ENCODE data around the gene RGCC. TPM values are rescaled to one million over a fixed set of nuclear protein-coding genes. Genes with fewer than 3 reads are reported as not detected.

The RGCC gene
- polyA plus RNA-seq, 5 donors: 91.4 to 181 (median 127) TPM

DNA sequence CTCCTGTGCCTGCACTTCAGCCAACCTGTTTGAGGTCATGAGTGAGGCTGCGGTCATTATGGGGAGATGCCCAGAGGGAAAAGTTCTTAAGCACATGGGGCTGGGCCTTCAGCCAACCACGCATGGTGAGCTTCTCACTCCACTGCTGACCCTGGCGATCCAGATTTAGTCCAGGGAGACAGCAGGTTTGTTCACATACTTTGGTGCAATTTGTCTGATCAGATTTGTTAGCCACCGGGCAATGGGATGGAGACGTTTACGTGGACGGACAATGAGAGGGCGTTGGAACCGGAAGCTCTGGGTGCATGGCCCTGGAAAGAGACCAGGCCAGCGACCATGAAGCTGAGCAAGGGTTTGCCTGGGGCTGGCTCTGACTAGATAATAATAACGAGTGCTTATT lies 56.2 kb downstream of the RGCC start:
- DNase-seq: no peak

DNA sequence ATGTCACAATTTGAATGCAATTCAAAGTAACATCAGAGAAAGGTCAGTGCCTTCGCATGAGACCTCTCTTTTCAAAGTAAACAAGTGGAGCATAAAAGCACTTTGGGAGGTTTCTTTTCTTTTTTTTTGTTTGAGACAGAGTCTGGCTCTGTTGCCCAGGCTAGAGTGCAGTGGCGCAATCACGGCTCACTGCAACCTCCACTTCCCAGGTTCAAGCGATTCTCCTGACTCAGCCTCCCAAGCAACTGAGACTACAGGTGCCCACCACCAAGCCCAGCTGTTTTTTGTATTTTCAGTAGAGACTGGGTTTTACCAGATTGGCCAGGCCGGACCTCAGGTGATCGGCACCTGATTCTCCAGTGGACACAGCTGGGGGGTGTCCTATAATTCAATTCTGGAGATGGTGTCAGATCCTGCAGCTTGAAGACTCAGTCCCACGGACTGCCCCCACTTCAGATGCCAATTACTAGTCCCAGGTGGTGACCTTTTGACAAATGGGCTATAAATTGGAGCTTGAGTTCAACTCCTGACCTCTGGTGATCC lies 57.6 kb downstream of the RGCC start:
- DNase-seq: no peak

DNA sequence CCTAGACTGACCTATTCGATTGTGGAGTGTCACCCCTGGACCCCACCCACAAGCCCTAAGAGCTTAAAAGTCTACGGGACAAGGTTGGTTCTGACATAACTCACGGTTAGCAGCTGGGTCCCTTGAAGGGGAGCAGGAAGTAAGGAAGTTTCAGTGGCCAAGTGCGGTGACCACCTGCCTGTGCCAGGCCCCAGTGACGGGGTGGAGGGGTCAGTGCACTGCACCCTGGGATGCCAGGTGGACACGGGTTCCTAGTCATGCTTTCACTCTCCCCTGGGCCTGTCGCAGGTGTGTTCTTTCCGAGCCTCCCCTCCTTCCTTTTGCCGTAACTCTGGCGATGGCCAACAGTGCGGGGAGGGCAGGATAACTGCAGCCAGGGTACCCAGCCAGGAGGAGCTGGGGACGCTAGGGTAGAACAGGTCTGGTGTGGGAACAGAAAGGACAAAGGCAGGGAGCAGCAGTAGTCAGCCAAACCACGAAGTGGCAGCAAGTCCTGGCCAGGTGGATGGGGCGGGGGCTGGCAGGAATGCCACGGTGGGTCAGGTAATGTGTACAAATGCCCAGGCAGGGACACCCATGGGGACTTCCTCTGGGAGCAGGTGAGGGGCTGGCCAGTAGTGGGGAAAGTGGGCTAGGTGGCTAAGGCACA lies 58.3 kb downstream of the RGCC start:
- DNase-seq: no peak

GRCh38 chr13:41516166-41516565 lies 58.8 kb downstream of the RGCC start:
- no peak for DNase-seq

- no peak for DNase-seq
Observed at GRCh38 chr13:41516760-41517159, 59.4 kb downstream of the RGCC start.

- DNase-seq: no peak
Observed at GRCh38 chr13:41520016-41520659, 62.8 kb downstream of the RGCC start.

Other genes with a start within 250 kb of the RGCC start
- 10 to 100 TPM; 16.7 to 27.5 (median 26.1) TPM for gene MTRF1, start 194.0 kb upstream of the RGCC start, polyA plus RNA-seq (ENCODE audit: insufficient read depth in 1 of 5, insufficient read length in 5 of 5, low replicate concordance in 1 of 5)
- gene NAA16, start 146.3 kb upstream of the RGCC start, polyA plus RNA-seq (ENCODE audit: insufficient read depth in 1 of 5, insufficient read length in 5 of 5, low replicate concordance in 1 of 5): 10 to 100 TPM; 35.9 to 64.6 (median 59.8) TPM

Data from right lung (tissue), 5 donors.